GM21528 (cell line): Measurements from ENCODE around the gene TUBGCP3.

ENCODE experiments used
- ATAC-seq: cut with Tn5 transposase; IDR thresholded peaks from one replicate; pipeline ENCODE4 v1.9.1; 2021; ENCODE audit warnings: mild to moderate bottlenecking, moderate library complexity; ENCODE audit not compliant: unreplicated experiment, low FRiP score

Gene TUBGCP3

DNA sequence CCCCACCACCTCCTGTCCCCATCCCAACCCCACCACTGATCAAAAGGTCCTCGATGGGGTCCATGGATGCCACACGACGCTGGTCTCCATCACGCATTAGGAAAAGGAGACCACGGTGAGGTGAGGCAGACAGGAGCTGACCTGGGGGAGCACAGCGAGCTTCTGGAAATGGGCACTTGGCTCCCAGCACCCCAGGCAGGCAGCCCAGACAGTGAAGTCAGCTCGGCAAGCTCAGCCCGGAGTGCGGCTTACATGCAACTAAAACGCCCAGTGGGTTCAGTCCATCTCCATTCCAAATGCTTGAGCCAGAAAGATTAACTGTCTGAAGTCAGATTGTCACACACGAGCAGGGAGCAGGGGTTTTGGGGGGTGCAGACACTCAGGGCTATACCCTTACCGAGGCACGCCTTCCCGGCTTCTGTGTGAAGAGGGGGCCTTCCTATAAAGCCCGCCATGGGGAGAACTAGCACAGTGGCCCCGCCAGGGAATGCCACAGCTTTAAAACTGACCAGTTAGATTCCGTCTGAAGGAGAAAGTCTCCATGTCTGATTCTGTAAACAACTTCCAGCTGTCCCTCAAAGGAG lies 132.4 kb downstream of the TUBGCP3 start:
- ATAC-seq, result no peak

DNA sequence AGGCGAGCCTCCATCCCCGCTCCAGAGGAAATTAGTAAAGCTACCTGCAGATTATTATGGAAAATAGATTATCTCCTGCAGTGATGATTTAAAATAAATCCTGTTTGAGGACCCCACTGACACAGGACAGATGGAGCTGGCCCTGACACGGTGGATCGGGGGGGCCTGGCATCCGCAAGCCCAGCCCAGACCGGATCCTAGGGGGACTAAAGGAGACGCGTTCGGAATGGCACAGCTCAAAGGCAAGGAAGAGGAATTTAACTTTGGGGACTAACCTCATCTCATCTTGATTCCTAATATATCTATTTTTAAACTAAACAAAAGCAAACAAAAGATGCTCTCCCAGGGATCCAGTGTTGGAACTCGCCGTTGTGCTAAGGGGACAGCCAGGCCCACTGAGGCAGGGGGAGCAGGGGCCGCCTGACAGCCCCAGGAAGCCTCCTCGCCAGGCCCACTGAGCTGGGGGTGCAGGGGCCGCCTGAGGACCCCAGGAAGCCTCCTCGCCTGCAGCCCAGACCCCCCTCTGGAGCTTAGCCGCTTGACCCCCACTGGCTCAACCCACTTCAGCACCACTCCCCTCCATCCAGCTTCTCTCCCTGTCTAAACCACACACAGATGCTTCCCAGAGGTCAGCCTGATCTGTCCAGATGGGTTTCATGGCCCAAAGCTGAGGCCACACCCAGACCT lies 133.2 kb downstream of the TUBGCP3 start:
- no peak for ATAC-seq

DNA sequence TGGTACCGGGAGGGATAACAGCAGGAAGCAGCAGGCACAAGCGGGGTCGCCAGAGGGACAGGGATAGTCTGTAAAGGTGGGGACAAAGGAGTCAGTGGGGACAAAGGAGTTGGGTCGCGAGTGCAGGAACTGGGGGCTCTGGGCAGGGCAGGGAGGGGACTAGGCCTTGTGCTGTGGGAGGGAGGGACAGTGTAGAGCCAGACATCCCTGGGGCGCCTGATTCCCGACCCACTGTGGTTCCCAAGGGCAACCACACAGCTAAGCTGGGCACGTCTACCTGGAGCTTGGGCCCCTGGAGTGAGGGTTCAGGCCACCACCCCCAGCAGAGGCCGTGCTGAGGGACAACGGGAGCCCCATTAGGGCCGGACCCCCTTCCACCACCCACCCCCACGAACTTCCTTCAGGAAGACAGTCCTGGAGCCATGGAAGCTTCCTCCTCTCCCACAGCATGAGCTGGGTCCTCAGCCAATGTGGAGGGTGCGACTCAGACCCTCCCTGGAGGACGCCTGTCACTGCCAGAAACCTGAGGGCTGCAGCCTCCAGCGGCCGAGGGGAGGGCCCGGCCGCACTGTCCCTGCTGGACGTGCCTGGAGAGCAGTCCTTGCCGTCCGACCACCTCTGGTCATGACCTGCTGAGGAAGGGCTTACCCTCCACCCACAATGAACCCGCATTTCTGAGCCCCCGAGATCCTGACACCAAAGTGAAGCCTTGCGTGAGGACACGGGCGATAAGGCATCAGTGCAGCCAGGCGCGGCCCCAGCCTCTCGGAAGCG lies 133.9 kb downstream of the TUBGCP3 start:
- ATAC-seq, result no peak

DNA sequence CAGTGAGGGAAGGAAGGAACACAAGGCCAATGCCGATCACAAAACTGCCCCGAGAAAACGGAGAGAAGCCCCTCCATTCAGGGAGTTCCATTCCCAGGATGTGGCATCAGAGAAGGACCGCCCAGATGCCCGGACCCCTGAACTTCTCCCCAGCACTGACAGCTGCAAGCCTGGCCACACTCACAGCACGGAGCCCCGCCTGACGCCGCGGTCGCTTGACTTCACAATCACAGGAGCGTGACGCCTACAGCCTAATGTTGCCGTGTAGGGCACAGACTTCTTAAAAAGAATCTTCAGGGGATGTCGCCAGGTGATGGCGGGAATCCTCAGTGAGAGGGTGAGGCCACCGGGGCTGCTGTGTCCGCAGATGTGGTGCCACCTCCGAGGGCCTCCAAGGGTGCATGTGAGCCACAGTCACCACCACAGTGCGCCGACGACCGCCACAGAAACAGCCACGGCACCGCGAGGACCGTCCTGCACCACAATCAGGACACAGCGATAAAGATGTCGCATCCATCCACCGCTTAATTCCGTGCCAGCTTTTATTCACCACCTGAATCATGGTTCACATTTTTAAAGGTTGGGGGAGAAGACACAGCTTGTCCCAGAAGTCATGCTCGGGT lies 134.6 kb downstream of the TUBGCP3 start:
- no peak for ATAC-seq

DNA sequence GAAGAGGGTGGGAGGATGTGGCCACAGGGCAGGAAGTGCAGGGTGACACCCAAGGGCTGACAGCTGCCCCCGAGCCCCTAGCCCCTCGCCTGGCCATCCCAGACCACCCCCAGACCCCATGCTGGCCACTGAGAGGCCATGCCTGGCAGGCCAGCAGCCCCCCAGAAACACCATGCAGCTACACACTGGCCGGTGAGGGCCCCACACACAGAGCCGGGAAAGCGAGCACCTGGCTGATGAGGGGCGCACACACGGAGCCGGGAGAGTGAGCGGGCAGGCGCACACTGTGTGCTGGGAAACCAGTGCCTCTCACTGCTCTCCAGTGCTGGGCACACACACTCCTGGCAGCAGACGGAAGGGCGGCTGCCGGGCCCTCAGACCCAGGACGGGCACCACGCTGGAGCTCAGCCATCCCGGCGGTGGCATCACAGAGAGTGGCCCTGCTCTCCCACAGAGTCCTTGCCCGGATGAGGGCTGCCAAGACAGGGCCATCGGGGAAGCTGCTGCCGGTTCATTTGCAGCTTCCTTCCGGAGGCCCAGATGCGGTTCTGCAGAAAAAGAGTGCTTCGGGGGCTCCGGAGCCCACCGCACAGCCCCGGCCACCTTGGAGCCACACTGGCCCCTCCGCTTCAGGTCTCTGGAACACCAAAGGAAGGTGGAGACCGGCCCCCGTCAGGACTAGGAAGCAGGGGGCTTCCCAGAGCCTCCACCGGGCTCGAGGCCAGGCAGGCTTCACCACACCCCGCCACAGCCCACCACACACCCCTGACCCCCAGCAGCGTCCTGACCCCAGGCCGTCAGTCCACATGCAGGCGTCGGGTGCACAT lies 135.4 kb downstream of the TUBGCP3 start:
- no peak for ATAC-seq

DNA sequence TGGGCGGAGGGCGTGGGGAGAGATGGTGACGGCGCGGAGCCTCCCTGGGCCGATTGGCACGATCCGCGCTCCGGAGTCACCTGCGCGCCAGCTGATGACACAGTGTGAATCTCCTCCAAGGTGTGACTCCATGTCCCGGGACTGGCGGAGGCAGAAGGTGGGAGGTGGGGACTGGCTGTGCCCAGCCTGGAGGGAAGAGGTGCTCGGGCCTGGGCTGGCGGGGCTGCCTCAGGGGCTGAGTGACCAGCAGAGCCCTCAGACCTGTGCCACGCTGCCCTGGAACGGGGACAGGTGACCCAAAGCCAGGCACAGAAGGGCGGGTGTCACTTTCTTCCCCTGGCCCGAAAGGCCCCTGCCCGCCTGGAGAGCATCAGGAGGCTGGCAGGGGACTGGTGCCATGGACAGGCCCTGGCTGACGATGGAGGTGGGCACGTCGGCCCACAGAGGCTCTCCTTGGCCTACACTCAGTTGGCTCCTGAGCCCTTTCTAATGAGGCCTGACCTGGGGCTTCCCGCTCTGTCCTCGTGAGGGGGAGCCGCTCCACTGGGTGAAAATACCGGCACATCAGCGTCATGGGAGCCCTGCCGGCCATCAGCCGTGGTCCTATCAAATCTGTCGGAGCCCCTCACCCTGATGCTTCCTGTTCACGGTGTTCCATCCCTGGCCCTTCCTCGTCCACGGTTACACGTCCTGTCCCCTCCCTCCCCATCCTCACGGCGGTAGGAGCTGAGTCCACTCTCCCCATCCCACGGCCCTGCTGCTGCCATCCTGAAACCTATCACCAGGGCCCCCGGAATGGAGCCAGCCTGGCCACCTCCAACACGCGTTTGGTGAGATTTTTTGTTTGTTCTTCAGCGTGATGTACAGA lies 136.2 kb downstream of the TUBGCP3 start:
- no peak for ATAC-seq

DNA sequence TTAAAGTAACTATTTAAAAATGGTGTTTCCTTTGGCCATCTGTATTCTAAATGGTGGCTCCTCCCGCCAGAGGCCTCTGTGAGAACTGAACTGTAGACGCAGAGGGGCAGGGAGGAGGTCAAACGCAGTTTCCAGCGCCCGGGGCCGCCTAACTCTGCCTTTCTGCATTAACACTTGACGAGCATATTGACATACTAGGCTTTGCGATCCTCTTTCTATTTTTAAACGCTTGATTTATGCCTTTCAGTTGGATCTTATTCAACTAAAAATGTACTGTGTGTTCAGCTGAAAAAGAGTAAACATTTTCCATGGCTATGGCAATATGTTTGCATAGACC lies 137.1 kb downstream of the TUBGCP3 start:
- no peak for ATAC-seq

DNA sequence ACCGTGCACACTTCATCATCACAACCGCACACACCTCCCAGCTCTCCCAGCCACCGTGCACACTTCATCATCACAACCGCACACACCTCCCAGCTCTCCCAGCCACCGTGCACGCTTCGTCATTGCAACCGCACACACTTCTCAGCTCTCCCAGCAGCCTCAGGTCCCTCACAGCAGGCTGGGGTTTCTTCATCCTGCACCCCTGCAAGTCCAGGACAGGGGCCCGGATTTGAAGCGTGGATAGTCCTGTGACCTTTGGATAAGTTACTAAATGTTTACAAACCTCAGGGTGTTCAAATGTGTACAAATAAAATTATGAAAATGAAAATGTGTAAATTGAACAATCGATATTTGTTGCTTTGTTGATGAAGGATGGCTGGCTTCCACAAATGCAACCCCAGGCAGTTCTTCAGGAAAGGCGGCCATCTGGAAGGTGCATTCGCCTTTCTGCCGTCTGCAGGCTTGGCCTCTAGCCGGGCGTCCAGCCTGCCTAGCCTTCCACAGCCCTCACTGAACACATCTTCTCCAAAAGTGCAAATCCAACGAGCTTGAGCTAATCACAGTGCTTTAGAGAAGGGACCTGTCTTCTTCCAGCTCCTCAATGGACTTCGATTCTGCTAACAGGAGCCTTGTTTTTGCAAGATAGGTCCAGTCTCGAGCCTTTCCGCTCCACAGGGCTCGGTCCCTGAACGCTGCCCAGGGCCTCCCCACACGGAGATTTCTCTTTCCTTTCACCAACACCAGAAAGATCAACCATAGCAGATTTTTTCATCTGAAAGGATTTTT lies 137.6 kb downstream of the TUBGCP3 start:
- ATAC-seq, result no peak

DNA sequence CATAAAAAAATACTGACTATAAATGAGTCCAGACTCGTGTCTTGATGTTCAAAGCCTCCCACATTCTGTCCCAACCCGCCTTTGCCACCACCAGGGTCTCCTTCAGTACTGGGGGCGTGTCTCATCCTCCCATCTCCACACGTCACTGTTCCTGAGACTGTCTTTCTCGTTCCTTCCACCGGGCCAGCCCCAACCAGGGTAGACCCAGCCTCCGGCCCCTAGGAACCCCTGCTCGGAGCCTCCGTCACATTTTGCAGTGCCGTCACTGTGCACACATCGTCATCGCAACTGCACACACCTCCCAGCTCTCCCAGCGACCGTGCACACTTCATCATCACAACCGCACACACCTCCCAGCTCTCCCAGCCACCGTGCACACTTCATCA lies 138.4 kb downstream of the TUBGCP3 start:
- no peak for ATAC-seq

DNA sequence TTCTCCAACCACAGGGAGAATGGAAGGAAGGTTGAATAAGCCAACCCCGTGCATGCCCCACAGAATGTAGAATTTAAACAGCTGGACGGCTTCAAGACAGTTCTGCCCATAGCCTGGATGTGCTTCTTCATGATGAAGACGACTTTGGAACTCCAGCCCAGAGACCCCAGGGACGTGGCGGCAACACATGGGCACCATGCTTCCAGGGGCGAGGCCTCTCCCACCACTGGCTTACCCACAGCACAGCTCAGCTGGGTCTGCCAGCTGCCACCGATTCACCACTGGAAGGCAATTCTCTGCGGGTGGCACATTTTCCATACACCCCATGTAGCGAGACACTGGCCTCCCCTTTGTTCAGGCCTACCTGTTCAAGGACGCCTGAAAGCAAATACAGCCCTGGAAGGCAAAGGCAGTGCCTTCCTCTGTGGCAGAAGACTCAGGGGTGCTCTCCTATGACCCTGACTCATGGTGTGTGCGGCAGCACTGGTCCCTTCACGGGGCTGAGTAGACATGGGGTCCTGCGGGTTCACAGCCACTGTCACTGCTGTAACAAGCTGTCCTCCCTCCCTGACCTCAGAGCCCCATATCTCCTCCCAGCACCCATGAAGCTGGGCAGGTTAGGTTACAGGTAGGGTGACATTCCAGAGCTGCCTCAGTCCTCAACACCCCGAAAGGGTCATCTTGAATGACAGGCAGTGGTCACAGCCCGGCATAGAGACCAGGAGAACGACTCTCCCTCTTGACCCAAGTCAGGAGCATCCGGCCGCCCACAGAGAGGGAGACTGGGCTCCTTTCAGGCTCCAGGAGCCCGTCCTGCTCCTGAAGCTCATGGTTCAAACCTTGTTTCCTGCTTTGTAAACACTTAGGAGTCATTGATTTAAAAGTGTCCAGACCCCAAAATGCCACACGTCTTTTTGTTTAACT lies 139.1 kb downstream of the TUBGCP3 start:
- ATAC-seq, result no peak

DNA sequence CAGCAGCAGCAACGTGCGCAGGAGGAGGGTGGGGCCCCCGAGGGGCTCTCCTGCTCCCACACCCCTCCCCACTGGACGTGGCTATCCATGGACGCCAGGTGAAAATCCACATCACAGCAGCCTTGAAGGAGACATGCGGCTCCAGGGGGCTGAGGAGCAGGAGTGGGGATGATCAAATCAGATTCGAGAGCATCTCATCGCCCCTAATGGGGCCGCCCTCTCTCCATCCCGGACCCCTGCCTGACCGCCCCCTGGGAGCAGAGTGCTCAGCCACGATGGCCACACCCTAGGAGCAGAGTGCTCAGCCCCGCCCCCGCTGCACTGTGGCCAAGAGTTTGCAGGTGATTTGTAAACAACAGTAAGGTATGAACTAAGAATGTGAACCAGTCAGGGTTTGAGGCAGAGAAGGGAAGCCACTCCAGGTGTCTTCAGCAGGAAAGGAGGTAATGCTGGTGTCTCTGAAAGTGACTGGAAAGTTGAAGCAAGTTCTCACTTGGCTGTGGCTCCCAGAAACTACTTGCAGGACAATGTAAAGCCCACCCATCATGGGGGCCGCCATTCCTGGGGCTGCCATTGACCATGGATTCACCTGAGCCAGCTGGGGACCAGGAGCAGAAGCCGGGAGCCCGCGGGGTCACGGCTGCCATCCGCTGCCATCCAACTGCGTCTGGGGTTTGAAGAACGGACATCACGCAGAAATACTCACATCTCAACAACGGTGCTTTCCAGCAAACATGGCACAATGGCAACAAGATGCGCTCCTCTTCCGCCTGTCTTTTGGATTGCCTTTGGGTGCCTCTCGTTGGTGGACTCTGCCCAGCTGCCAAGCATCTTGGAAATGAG lies 140.0 kb downstream of the TUBGCP3 start:
- ATAC-seq, result no peak

DNA sequence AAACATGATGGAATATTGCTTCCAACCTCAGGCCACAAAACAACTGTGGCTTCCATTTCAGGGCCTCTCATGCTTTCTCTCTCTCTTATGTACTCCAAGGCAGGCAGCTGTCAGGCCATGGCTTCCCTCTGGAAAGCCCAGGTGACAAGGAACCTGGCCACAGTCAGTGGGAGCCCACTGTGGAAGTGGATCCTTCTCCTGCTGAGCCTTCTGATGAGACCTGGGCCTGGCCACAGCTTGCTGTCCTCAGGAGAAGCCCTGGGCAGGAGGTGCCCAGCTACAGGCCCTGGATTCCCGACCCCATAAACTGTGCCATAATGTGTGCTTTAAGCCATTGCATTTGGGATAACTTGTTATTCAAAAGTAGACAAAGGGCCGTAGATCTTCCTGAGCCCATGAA lies 140.6 kb downstream of the TUBGCP3 start:
- ATAC-seq, result no peak

DNA sequence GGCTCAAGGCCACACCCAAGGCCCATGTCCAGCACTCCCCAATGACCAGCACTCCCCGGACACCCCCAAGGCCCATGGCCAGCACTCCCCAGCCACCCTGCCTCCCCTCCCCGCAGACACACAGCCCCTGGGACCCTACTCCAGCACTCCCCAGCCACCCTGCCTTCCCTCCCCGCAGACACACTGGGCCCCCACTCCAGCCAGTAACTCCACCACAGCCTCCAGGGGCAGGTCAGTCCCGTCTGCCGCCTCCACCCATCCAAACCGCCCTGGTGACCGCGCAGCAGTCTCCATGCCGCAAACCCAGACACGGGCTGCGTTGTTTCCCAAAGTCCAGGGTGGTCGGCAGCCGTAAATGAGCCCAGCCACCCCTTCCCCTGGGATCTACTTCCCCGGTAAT lies 141.1 kb downstream of the TUBGCP3 start:
- no peak for ATAC-seq

DNA sequence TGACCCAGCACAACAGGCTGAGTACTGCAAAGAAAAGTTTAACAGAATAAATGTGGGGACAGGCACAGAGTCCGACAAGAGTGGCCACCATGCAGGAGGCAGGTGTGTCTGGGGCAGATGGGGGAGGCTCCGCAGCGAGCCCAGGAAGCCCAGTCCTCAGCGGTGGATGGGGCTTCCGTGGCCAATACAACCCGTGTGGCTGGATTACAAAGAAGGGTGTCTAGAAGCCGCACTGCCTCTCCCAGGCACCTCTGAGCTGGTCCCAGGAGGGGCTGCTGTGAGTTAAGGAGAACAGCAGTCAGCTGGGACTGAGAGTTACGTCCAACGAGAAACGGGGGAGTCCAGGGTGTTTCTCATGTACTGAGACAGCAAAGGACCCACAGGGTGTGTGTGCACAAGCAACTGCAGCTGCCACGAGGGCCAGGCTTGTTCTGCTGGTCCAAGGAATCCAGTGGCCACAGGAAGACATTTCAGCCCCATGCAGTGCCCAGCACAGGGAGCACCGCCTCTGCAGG lies 141.5 kb downstream of the TUBGCP3 start:
- ATAC-seq, result no peak

DNA sequence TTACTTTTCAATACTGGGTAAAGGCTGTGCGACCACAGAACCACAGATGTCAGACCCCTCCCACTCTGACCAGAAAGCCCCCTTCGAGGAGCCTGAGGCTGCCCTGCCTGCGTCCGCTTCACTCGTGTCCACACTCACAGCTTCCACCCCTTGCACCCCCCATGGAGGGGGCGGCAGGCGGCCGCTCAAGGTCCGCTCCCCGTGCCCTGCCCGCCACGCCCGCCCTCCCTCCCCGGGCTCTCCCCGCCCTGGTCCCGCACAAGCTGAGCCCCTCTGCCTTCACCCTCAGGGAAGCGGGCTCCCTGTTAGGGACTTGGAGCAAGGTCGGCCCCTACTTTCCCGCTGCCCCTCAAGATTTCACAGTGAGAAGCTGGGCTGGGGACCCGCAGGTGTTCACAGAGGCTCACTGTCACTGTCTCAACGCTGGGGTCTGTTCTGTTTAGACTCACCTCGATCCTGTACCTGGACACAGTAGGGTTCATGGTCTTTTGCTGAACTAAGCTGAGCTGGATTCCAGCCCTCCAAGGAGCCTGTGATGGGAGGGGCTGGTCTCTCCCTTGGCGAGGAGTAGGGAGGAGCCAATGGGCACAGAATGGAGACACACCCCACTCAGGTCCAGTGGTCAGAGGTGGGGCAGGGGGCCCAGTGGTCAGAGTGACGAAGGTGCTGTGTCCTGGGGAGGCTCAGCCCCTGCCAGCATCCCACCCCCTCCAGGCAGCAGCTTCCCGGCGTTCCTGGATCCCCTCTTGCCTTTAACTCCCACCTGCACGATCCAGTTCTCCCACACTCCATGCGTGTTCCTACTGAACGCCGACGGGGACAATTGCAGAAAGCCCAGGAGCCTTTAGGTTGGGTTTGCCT lies 142.3 kb downstream of the TUBGCP3 start:
- no peak for ATAC-seq
